ENCODE data around the gene AMY1C.
"Not testable (repeated sequence)": the region's sequence is repeated elsewhere in the genome, so short reads cannot be mapped to it uniquely, and the experiment has no call there.

DNA sequence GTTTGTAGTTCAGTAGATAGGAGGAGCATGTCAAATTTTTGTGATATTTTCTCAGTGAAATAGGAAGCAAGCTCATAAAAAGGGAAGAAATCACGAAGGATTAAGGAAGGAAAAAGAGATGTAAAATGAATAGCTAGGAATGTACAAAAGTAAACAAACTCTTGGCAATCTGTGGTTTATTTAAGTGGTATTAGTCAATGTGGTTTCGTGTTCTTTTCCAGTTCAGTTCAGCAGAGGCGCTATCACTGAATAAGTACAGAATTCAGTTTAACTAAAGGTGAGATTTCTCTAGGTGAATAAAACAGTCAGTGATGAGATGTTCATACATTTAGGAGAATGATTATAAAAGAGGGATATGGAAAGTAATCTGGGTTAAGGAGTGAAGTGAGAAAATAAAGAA, 11.7 kb upstream of the AMY1C start:
- TF ChIP-seq, protein P1, sequence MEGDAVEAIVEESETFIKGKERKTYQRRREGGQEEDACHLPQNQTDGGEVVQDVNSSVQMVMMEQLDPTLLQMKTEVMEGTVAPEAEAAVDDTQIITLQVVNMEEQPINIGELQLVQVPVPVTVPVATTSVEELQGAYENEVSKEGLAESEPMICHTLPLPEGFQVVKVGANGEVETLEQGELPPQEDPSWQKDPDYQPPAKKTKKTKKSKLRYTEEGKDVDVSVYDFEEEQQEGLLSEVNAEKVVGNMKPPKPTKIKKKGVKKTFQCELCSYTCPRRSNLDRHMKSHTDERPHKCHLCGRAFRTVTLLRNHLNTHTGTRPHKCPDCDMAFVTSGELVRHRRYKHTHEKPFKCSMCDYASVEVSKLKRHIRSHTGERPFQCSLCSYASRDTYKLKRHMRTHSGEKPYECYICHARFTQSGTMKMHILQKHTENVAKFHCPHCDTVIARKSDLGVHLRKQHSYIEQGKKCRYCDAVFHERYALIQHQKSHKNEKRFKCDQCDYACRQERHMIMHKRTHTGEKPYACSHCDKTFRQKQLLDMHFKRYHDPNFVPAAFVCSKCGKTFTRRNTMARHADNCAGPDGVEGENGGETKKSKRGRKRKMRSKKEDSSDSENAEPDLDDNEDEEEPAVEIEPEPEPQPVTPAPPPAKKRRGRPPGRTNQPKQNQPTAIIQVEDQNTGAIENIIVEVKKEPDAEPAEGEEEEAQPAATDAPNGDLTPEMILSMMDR (IDR thresholded peaks at IDR 0.05; ENCODE audit: control extremely low read depth in 1 of 3, insufficient read depth in 1 of 3, low read depth in 1 of 3, low read length in 3 of 3) = not testable (repeated sequence)
- TF ChIP-seq POLR2AphosphoS5 (IDR thresholded peaks at IDR 0.05; ENCODE audit: low read depth, low read length); CREB1 (IDR thresholded peaks at IDR 0.05); EP300 (IDR thresholded peaks at IDR 0.05; ENCODE audit: borderline replicate concordance in 1 of 2, low read depth in 2 of 2, low read length in 2 of 2); BRCA1 (IDR thresholded peaks at IDR 0.05; ENCODE audit: low read depth, low read length); ZNF274 (IDR thresholded peaks at IDR 0.05; ENCODE audit: borderline replicate concordance, extremely low read depth, low read length); JUN (IDR thresholded peaks at IDR 0.05; ENCODE audit: low read depth, low read length); SIN3A (conservative IDR thresholded peaks at IDR 0.05 in 1 of 2, IDR thresholded peaks at IDR 0.05 in 1 of 2; ENCODE audit: low read depth in 1 of 2, low read length in 2 of 2): not testable (repeated sequence)
- TF ChIP-seq, protein P2, sequence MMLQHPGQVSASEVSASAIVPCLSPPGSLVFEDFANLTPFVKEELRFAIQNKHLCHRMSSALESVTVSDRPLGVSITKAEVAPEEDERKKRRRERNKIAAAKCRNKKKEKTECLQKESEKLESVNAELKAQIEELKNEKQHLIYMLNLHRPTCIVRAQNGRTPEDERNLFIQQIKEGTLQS (IDR thresholded peaks at IDR 0.05; ENCODE audit: insufficient read depth, low read depth, low read length) = not testable (repeated sequence)

All from H1 (cell line).